Measurements from ENCODE around the gene RCAN2. TPM values are rescaled to one million over a fixed set of nuclear protein-coding genes. Genes with fewer than 3 reads are reported as not detected.
A peak's percentile ranks its signal among the peaks of the same experiment; 100 is the strongest.

RCAN2 gene
- total RNA-seq, 2 experiments from 2014 or later = not detected

DNA sequence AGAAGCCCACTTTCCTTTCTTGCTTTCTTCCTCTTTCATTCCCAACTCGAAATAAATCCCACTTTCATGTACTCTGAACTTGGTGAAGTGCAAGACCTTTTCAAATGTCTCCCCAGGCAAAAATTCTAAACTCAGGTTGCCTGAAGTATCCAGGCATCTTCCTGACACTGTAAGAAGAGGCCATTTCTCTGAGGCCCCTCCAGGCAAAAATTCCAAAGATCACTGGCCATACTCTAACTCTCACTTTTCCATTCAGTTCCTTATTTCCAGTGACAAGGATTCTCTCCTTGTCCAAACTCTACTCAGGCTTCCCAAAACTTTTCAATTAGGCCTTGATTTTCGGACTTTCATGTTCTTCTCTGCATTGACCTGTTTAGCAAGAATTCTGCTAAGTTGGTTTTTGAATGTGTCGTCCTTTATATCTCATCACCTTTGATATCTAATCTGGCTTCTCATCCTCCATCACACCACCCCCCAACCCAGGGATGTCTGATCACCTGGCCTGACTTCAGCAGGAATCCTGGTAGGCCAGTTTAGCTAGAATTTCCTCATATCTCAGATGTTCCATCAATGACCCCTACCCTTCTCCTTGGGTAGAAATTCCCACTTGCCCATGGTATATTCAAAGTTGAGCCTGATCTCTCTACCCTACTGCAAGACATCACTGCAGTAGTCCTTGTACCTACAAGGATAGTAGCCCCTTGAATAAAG, 124.9 kb downstream of the RCAN2 start:
- no peak for DNase-seq (ENCODE audit: low spot score)
- Histone ChIP-seq H3K36me3 (ENCODE audit: insufficient read depth, low read length) (no peaks in the 10 kb centered on the region), H2AFZ (ENCODE audit: low read length) (no peak overlapping the region), H3K4me3 (ENCODE audit: low read depth, low read length, poor library complexity, severe bottlenecking) (no peak overlapping the region), H4K20me1 (ENCODE audit: insufficient read depth, low read length) (no peaks in the 10 kb centered on the region), H3K79me2 (ENCODE audit: insufficient read depth, low read depth, low read length) (no peaks in the 10 kb centered on the region), H3K9me3 (ENCODE audit: low read length) (no peaks in the 10 kb centered on the region), H3K27ac (ENCODE audit: low read depth, low read length, poor library complexity, severe bottlenecking) (no peak overlapping the region), H3K4me1 (ENCODE audit: insufficient read depth, low read length, poor library complexity, severe bottlenecking) (no peaks in the 10 kb centered on the region), H3K9me2 (ENCODE audit: insufficient read depth, low read length) (0 out of 2 replicates have a peak, but pooled peaks cover 6% of the 10 kb centered on the region), H3K4me2 (ENCODE audit: low read length) (no peak overlapping the region)
- no TSS peak for BruUV-seq (replicated peaks)
- CTCF ChIA-PET (ENCODE audit: unreplicated experiment) = no interaction called here
- intact Hi-C loops (cut with micrococcal nuclease; ENCODE audit: unreplicated experiment) = no loop called here
- TF ChIP-seq EZH2phosphoT487 (IDR thresholded peaks at IDR 0.05; ENCODE audit: borderline replicate concordance, low read depth, low read length) = no peak
- TF ChIP-seq, protein P1, sequence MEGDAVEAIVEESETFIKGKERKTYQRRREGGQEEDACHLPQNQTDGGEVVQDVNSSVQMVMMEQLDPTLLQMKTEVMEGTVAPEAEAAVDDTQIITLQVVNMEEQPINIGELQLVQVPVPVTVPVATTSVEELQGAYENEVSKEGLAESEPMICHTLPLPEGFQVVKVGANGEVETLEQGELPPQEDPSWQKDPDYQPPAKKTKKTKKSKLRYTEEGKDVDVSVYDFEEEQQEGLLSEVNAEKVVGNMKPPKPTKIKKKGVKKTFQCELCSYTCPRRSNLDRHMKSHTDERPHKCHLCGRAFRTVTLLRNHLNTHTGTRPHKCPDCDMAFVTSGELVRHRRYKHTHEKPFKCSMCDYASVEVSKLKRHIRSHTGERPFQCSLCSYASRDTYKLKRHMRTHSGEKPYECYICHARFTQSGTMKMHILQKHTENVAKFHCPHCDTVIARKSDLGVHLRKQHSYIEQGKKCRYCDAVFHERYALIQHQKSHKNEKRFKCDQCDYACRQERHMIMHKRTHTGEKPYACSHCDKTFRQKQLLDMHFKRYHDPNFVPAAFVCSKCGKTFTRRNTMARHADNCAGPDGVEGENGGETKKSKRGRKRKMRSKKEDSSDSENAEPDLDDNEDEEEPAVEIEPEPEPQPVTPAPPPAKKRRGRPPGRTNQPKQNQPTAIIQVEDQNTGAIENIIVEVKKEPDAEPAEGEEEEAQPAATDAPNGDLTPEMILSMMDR (conservative IDR thresholded peaks at IDR 0.05; ENCODE audit: low read length) = no peak
- POLR2A ChIA-PET = interaction anchor here (1.2 kb wide), 1 partner anchor 16 kb away, joined by 3 read pairs; no protein-coding TSS in a partner anchor

DNA sequence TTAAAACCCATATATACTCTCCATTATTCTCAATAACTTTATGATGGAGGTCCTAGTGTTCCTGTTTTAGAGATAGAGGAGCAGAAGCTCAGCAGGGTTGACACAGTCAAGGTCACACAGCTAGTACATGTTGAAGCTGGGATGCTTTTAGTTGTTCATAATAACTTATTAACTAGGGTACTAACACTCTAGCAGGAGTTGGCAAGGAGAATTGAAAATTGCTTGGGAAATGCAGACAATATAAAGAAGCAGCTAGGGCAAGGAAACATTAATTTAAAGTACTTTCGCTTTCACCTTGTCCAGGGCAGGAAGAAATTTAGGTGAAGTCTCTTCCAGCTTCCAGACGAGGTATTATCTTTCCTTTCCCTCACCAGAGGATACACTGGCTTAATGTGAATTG, 133.7 kb downstream of the RCAN2 start:
- no peak for DNase-seq (ENCODE audit: low spot score)
- Histone ChIP-seq H3K4me3 (ENCODE audit: low read depth, low read length, poor library complexity, severe bottlenecking) (peak overlapping the region; percentile 50), H3K27ac (ENCODE audit: low read depth, low read length, poor library complexity, severe bottlenecking) (no peak overlapping the region), H3K79me2 (ENCODE audit: insufficient read depth, low read depth, low read length) (no peaks in the 10 kb centered on the region), H3K36me3 (ENCODE audit: insufficient read depth, low read length) (no peaks in the 10 kb centered on the region), H3K4me2 (ENCODE audit: low read length) (peak overlapping the region; percentile 72), H3K4me1 (ENCODE audit: insufficient read depth, low read length, poor library complexity, severe bottlenecking) (peaks cover 19% of the 10 kb centered on the region), H3K9me3 (ENCODE audit: low read length) (no peaks in the 10 kb centered on the region), H3K9me2 (ENCODE audit: insufficient read depth, low read length) (0 out of 2 replicates have a peak, but pooled peaks cover 2% of the 10 kb centered on the region), H4K20me1 (ENCODE audit: insufficient read depth, low read length) (no peaks in the 10 kb centered on the region), H2AFZ (ENCODE audit: low read length) (peak overlapping the region; percentile 98)
- ChIA-PET POLR2A (interaction anchor here (2.2 kb wide), 1 partner anchor 17 kb away, joined by 7 read pairs; no protein-coding TSS in a partner anchor), CTCF (ENCODE audit: unreplicated experiment) (no interaction called here)
- BruUV-seq (replicated peaks) = no TSS peak
- no peak for TF ChIP-seq EZH2phosphoT487 (IDR thresholded peaks at IDR 0.05; ENCODE audit: borderline replicate concordance, low read depth, low read length)
- TF ChIP-seq, protein P1 (conservative IDR thresholded peaks at IDR 0.05; ENCODE audit: low read length) = no peak
- intact Hi-C loops (cut with micrococcal nuclease; ENCODE audit: unreplicated experiment) = no loop called here

- Histone ChIP-seq H3K4me1 (ENCODE audit: insufficient read depth, low read length, poor library complexity, severe bottlenecking) (peaks cover 19% of the 10 kb centered on the region), H3K9me3 (ENCODE audit: low read length) (no peaks in the 10 kb centered on the region), H3K79me2 (ENCODE audit: insufficient read depth, low read depth, low read length) (no peaks in the 10 kb centered on the region), H3K4me2 (ENCODE audit: low read length) (no peak overlapping the region), H3K4me3 (ENCODE audit: low read depth, low read length, poor library complexity, severe bottlenecking) (no peak overlapping the region), H3K27ac (ENCODE audit: low read depth, low read length, poor library complexity, severe bottlenecking) (no peak overlapping the region), H3K36me3 (ENCODE audit: insufficient read depth, low read length) (no peaks in the 10 kb centered on the region), H2AFZ (ENCODE audit: low read length) (peak overlapping the region; percentile 98; the same call in 1 of the 2 replicates), H3K9me2 (ENCODE audit: insufficient read depth, low read length) (no peaks in the 10 kb centered on the region), H4K20me1 (ENCODE audit: insufficient read depth, low read length) (no peaks in the 10 kb centered on the region)
- intact Hi-C loops (cut with micrococcal nuclease; ENCODE audit: unreplicated experiment) = no loop called here
- TF ChIP-seq, protein P1 (conservative IDR thresholded peaks at IDR 0.05; ENCODE audit: low read length) = no peak
- TF ChIP-seq EZH2phosphoT487 (IDR thresholded peaks at IDR 0.05; ENCODE audit: borderline replicate concordance, low read depth, low read length) = no peak
- CTCF ChIA-PET (ENCODE audit: unreplicated experiment) = no interaction called here
- POLR2A ChIA-PET = interaction anchor here (1.3 kb wide), 1 partner anchor 13 kb away, joined by 3 read pairs; no protein-coding TSS in a partner anchor
- BruUV-seq (replicated peaks) = no TSS peak
- DNase-seq (ENCODE audit: low spot score) = no peak
These were observed 134.7 kb downstream of the RCAN2 start for GRCh38 chr6:46356543-46356942.

Measured in OCI-LY7 (cell line).